WI38 (cell line): ENCODE results near the gene CCDC40.

Source experiments
- H3K4me3 ChIP-seq: 2 replicates; pipeline ENCODE4 v1.5.1; 2011; ENCODE audit warnings: low read depth, mild to moderate bottlenecking, control low read depth, low read length
- CTCF ChIP-seq: IDR thresholded peaks from 2 replicates; pipeline ENCODE4 v1.5.1; 2012; ENCODE audit warnings: low read depth, mild to moderate bottlenecking, control low read depth, low read length

The CCDC40 gene

GRCh38 chr17:80081596-80081995 lies 45.2 kb downstream of the CCDC40 start:
- no peak for TF ChIP-seq CTCF
- no peak overlapping the region for H3K4me3 ChIP-seq

GRCh38 chr17:80082403-80083135 lies 46.1 kb downstream of the CCDC40 start:
- TF ChIP-seq CTCF = peak; percentile 62
- H3K4me3 ChIP-seq = no peak overlapping the region

DNA sequence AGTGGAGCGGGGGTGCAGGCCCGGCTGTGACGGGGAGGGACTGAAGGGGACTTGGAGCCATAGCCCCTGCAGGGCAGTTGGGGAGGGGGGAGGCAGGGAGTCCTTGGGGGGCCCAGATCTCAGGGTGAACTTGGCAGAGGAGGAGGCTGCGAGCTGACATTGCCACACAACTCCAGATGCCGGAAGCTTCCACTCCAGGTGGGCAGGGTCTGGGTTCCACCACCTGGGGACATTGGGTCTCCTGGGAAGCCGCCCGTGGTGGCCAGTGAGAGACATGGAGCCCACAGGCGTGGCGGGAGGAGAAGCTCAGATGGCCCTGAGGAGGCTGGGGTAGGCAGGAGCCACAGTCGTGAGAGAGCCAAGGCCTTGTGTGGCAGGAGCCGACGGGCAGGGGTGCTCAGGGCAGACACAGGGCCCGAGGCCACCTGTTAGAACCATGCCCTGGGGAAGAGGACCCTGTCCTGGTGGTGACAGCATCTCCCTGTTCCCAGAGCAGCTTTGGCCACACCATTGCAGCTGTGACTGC lies 46.8 kb downstream of the CCDC40 start:
- no peak for TF ChIP-seq CTCF
- no peak overlapping the region for H3K4me3 ChIP-seq

- H3K4me3 ChIP-seq = no peak overlapping the region
Observed at GRCh38 chr17:80084773-80085172, 48.3 kb downstream of the CCDC40 start.

DNA sequence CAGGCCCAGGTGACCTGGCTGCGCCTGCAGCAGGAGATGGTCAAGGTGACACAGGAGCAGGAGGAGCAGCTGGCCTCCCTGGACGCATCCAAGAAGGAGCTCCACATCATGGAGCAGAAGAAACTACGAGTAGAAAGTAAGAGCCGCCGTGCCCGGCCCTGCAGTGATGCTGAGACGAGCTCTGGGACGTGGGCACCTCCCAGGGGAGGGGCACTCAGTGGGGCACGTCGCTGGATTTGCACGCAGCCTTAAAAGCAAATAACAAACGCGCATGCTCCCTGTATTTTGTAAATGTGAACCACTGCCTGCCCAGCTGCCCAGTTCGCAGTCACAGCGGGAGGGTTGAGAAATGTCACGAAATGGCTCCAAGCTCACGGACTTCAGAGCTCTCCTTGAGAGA lies 49.6 kb downstream of the CCDC40 start:
- no peak for TF ChIP-seq CTCF
- no peak overlapping the region for H3K4me3 ChIP-seq

More at GRCh38 chr17:80084773-80085172, 48.3 kb downstream of the CCDC40 start:
- no peak for TF ChIP-seq CTCF

- TF ChIP-seq CTCF = no peak
- H3K4me3 ChIP-seq = no peak overlapping the region
Observed at GRCh38 chr17:80086616-80087015, 50.2 kb downstream of the CCDC40 start.
